ENCODE results near the gene FRMD8.

The FRMD8 gene

DNA sequence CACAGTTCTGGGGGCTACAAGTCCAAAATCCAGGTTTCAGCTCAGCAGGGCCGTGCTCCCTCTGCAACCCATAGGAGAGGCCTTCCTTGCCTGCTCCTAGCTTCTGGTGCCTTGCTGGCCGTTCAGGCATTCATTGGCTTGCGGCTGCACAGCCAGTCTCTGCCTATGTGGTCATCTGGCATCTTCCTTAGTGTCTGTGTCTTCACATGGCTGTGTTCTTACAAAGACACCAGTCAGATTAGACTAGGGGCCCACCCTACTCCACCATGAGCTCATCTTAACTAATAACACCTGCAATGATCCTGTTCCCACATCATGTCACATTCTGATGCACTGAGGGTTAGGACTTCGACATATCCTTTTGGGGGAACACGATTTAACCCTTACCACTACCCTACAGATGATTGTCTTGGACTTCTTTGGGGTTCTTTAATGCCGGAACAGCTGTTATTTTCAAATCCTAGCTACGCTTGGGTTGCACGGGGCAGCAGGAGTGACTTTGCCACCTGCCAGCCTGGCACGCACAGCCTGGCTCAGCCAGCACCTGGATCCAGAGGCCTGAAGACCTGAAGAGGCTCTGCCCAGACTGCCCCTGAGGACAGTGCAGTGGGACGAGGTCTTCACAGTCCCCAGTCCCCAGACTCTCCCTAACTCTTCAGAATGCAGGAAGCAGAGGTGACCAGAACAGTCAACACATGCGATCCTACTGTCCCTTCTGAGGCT, 28.5 kb downstream of the FRMD8 start:
- DNase-seq (ENCODE audit: low read depth, low spot score) = no peak

- DNase-seq (ENCODE audit: low read depth, low spot score) = no peak
These were observed 29.3 kb downstream of the FRMD8 start for GRCh38 chr11:65415499-65416340.

- no peak for DNase-seq (ENCODE audit: low read depth, low spot score)
These were observed 29.9 kb downstream of the FRMD8 start for GRCh38 chr11:65416341-65416824.

- DNase-seq (ENCODE audit: low read depth, low spot score) = no peak
These were observed 30.6 kb downstream of the FRMD8 start for GRCh38 chr11:65416841-65417701.

- DNase-seq (ENCODE audit: low read depth, low spot score) = no peak
These were observed 31.4 kb downstream of the FRMD8 start for GRCh38 chr11:65417702-65418430.

GRCh38 chr11:65418431-65418680, 31.9 kb downstream of the FRMD8 start:
- no peak for DNase-seq (ENCODE audit: low read depth, low spot score)

DNA sequence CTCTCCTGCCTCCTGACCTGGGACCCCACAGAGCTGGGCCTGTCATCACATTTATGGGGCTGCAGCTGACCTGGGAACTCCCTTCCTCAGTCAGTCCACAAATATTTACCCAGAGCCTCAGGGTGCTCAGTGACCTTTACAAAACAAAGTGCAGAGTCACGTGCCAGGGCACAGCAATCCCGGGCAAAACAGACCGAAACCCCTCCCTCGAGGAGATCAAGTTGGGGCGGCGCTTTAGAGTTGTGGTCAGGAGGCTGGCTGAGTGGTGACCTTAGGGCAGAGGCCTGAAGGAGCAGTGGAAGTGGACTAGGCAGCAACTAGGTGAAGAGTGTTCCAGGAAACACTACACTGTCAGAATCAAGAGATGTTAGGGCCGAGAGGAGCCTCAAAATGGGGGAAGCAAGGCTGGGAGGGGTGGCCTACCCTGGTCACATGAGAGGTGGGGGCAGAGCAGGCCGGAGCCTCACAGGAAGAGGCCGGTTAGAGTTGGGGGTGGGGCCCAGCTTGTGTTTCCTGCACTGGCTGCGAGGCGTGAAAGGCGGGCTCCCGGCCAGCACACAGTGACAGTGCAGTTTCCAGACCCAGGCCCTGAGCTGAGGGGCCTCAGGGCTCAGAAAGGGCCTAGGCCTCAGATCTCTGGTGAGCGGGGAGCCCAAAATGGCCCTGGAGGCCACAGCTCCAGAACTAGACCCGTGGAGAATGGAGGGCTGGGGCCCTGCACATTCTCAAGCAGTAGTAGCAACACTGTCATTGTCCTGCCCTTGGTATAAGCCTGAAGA, 32.4 kb downstream of the FRMD8 start:
- peak; percentile 97 for DNase-seq (ENCODE audit: low read depth, low spot score)

DNA sequence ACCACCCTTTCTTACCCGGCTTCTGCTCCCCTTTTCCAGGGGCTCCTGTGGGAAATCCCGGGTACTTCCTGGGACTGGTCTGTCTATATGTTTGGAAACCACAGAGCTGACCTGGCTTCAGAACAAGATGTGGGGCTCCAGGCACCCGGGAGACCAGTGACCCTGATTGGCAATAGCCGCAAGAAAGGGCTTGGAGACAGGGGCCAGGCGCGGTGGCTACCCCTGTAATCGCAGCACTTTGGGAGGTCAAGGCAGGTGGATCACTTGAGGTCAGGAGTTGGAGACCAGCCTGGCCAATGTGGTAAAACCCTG, 33.0 kb downstream of the FRMD8 start:
- DNase-seq (ENCODE audit: low read depth, low spot score) = no peak

DNA sequence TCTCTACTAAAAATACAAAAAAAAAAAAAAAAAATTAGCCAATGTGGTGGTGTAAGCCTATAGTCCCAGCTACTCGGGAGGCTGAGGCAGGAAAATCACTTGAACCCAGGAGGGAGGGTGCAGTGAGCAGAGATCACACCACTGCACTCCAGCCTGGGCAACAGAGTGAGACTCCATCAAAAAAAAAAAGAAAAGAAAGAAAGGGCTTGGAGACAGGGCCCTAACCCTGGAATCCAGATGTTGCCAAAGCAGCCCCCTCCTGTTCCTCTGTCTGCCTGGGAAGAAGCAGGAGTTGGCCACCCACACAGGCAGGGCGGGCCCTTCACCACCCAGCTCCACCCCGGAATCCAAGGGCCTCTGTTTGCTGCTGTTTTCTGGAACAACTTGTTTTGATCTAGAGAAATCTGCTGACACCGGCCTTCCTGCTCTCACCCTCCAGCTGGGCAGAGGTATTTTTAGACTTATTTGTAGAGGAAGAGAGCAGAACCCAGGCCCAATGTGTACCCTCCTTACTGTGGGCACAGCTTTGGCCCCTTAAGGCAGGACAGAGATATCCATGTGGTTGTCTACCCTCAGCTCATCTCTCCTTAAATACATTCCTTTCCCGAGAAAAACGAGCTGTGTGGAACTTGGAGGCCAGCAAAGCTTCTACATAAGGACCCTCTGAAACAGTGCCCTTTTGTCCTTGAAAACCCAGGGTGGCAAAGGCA, 33.5 kb downstream of the FRMD8 start:
- peak; percentile 94 for DNase-seq (ENCODE audit: low read depth, low spot score)

DNA sequence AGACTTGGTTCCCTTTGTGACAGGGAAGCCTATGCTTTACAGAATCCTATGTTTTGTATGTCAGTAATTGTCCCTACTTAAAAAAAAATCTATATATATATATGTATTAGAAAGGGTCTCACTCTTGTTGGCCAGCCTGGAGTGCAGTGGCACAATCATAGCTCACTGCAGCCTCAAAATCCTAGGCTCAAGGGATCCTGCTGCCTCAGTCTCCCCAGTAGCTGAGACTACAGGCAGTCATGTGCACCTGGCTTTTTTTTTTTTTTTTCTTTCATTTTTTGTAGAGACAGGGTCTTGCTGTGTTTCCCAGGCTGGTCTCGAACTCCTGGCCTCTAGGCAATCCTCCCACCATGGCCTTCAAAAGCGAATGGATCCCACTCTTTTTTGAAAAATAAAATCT, 34.1 kb downstream of the FRMD8 start:
- DNase-seq (ENCODE audit: low read depth, low spot score) = no peak

DNA sequence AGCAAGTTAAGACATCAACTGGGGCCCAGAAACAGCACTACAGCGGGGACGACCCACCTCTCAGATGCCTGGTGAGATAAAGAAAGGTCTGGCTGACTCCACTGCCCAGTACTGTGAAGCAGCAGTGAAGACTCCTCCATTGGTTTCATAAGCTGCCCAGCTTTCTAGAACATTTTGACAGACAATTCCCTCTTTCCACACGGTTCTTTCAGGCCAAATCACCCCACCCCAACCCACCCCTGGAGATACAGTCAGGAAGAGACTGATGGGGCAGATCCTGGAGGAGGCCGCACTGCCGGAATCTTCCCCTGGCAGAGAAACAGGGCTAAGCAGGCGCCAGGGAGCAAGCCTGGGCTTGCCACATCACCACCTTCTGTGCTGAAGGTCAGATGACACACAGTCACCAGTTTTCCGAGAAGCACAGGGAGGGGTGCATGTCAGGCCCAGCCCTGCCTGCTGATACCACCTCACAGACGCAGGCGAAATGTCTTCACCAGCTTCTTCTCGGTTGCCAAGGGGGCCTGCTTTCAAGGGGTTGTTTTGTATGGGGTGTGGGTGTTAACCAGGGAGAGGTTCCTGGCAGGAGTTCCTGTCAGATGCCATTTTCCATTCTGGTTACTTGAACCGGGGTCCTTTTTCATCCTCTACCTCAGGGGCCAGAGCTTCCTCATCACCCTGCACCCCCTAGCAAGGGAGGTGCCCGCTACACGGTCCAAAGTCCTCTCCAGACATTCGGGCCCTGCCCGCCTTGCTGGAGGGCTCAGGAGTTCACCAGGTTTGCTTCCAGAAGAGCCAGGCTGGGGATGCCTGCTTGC, 34.7 kb downstream of the FRMD8 start:
- DNase-seq (ENCODE audit: low read depth, low spot score) = peak; percentile 94

DNA sequence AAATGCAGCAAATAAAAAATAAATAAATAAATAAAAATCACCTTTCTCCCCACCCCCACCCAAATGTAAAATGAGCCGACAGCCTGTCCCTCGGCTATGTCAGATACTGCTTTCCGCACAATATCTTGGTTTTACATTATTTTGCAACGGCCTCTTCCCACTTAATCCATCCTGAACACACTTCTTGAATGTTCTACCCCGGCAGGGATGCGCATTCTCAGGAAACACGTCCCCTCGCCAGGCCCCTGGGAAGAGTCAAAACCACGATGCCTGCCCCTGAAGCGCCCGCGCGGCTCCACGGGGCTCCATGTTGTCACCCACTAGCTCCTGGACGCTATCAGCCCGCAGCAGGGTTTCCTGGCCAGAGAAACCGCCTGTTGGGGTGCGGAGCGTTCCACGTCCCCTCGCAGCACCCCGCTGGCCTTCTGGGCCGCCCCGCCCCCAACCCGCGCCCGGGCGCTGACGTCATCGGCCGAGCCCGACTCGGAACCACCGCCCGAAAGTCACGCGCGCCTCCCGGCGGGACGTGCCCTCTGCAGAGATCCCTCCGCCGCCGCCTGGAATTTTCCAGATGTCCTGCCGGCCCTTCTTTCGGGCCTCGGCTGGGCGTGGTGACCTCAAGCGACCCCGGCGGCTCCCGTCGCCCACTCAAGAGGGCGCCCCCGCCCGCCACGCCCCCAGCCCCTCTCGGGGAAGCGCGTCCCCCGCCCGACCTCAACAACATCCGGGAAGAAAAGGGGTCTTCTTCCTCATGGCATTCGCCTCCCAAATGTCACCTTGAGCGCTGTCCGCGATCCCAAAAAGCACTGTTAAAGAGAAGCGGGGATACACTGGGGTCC, 35.6 kb downstream of the FRMD8 start:
- peak; percentile 92 for DNase-seq (ENCODE audit: low read depth, low spot score)

DNA sequence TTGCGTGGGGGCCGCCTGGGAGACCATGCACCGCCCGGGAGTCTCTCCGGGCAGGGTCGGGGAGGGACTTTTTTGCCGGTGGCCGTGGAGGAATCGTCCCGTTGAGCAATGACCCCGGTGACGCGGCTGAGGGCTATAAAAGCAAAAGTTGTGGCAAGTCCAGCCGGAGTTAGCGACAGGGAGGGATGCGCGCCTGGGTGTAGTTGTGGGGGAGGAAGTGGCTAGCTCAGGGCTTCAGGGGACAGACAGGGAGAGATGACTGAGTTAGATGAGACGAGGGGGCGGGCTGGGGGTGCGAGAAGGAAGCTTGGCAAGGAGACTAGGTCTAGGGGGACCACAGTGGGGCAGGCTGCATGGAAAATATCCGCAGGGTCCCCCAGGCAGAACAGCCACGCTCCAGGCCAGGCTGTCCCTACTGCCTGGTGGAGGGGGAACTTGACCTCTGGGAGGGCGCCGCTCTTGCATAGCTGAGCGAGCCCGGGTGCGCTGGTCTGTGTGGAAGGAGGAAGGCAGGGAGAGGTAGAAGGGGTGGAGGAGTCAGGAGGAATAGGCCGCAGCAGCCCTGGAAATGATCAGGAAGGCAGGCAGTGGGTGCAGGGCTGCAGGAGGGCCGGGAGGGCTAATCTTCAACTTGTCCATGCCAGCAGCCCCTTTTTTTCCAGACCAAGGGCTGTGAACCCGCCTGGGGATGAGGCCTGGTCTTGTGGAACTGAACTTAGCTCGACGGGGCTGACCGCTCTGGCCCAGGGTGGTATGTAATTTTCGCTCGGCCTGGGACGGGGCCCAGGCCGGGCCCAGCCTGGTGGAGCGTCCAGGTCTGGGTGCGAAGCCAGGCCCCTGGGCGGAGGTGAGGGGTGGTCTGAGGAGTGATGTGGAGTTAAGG, 36.4 kb downstream of the FRMD8 start, which contains the start of gene NEAT1:
Gene NEAT1 (plus strand): TSS at position 166 of the 883 bp plus-strand sequence.
- DNase-seq (ENCODE audit: low read depth, low spot score) = no peak

DNA sequence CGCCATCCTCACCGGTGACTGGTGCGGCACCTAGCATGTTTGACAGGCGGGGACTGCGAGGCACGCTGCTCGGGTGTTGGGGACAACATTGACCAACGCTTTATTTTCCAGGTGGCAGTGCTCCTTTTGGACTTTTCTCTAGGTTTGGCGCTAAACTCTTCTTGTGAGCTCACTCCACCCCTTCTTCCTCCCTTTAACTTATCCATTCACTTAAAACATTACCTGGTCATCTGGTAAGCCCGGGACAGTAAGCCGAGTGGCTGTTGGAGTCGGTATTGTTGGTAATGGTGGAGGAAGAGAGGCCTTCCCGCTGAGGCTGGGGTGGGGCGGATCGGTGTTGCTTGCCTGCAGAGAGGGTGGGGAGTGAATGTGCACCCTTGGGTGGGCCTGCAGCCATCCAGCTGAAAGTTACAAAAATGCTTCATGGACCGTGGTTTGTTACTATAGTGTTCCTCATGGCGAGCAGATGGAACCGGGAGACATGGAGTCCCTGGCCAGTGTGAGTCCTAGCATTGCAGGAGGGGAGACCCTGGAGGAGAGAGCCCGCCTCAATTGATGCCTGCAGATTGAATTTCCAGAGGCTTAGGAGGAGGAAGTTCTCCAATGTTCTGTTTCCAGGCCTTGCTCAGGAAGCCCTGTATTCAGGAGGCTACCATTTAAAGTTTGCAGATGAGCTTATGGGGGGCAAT, 37.2 kb downstream of the FRMD8 start:
- DNase-seq (ENCODE audit: low read depth, low spot score) = no peak

DNA sequence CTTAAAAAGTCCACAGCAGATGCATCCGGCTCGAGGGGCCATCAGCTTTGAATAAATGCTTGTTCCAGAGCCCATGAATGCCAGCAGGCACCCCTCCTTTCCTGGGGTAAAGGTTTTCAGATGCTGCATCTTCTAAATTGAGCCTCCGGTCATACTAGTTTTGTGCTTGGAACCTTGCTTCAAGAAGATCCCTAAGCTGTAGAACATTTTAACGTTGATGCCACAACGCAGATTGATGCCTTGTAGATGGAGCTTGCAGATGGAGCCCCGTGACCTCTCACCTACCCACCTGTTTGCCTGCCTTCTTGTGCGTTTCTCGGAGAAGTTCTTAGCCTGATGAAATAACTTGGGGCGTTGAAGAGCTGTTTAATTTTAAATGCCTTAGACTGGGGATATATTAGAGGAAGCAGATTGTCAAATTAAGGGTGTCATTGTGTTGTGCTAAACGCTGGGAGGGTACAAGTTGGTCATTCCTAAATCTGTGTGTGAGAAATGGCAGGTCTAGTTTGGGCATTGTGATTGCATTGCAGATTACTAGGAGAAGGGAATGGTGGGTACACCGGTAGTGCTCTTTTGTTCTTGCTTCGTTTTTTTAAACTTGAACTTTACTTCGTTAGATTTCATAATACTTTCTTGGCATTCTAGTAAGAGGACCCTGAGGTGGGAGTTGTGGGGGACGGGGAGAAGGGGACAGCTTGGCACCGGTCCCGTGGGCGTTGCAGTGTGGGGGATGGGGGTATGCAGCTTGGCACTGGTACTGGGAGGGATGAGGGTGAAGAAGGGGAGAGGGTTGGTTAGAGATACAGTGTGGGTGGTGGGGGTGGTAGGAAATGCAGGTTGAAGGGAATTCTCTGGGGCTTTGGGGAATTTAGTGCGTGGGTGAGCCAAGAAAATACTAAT, 38.0 kb downstream of the FRMD8 start:
- no peak for DNase-seq (ENCODE audit: low read depth, low spot score)
